HFF-Myc (cell line): ENCODE measurements around the gene HORMAD2.

Experiments
- DNase-seq: peaks from one replicate; pipeline ENCODE4 v3.0.0-alpha.2; 2011; ENCODE audit warnings: low read depth; ENCODE audit errors: extremely low read depth
- H3K4me3 ChIP-seq: replicated peaks from 2 replicates; pipeline ENCODE4 v1.5.1; 2011; ENCODE audit warnings: low read depth, mild to moderate bottlenecking, control low read depth, low read length
- CTCF ChIP-seq: IDR thresholded peaks from 2 replicates; pipeline ENCODE4 v1.5.1; 2012; ENCODE audit warnings: mild to moderate bottlenecking, low read depth, low read length, control low read depth; ENCODE audit errors: missing control alignments

The HORMAD2 gene

GRCh38 chr22:30158744-30159500 lies 78.7 kb downstream of the HORMAD2 start:
- no peak overlapping the region for H3K4me3 ChIP-seq
- DNase-seq, result no peak
- no peak for TF ChIP-seq CTCF

GRCh38 chr22:30159561-30160353 lies 79.5 kb downstream of the HORMAD2 start:
- TF ChIP-seq CTCF, result no peak
- no peak overlapping the region for H3K4me3 ChIP-seq
- peak; percentile 29 for DNase-seq

- H3K4me3 ChIP-seq, result no peak overlapping the region
- TF ChIP-seq CTCF, result no peak
- DNase-seq, result no peak
Observed at GRCh38 chr22:30161051-30161469, 80.8 kb downstream of the HORMAD2 start.

- no peak for TF ChIP-seq CTCF
- DNase-seq, result no peak
- H3K4me3 ChIP-seq, result no peak overlapping the region
Observed at GRCh38 chr22:30167296-30167695, 87.0 kb downstream of the HORMAD2 start.

GRCh38 chr22:30167734-30168133 lies 87.5 kb downstream of the HORMAD2 start:
- TF ChIP-seq CTCF, result no peak
- DNase-seq, result no peak
- H3K4me3 ChIP-seq, result no peak overlapping the region

GRCh38 chr22:30169002-30169401 lies 88.7 kb downstream of the HORMAD2 start:
- TF ChIP-seq CTCF, result no peak
- H3K4me3 ChIP-seq, result no peak overlapping the region
- DNase-seq, result no peak
